ENCODE measurements around the gene TNFRSF8.

DNA sequence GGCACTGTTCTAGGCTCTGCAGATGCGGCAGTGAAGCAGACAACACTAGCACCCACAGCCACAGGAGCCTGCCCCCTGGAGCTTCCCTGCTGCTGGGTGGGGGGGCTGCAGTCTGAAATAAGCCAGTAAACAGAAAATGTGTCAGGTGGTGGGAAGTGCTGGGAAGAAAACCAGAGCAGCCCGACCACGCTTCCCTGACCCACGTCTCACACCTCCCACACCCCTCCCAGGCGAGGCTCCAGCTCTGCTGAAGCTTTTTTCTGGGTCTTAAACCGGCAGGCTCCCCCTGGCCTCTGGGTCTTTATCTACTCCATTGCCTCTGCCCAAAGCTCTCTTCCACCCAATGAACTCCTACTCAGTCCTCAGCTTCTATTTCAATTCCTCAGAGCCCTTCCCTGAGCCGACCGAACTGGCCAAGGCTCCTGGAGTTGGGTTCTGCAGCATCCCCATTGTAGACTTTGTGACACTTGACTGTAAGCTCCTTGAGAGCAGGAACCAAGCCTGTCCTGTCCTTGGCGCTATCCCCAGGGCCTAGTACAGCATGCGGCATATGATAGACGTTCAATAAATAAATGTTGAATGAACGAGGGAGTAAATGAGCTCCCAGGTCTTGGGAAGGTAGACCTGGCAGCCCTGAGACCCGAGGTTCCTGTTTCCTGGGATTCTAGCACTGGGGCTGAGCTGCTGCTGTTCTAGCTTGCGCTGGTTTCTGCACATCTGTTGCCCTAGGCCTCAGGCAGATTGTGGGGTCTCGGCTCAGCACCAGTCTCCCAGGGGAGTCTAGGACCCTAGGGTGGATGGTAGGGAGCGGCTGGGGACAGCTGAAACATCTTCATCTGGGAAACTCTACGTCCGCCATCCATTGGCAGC, 25.4 kb upstream of the TNFRSF8 start:
- TF ChIP-seq, protein P1, sequence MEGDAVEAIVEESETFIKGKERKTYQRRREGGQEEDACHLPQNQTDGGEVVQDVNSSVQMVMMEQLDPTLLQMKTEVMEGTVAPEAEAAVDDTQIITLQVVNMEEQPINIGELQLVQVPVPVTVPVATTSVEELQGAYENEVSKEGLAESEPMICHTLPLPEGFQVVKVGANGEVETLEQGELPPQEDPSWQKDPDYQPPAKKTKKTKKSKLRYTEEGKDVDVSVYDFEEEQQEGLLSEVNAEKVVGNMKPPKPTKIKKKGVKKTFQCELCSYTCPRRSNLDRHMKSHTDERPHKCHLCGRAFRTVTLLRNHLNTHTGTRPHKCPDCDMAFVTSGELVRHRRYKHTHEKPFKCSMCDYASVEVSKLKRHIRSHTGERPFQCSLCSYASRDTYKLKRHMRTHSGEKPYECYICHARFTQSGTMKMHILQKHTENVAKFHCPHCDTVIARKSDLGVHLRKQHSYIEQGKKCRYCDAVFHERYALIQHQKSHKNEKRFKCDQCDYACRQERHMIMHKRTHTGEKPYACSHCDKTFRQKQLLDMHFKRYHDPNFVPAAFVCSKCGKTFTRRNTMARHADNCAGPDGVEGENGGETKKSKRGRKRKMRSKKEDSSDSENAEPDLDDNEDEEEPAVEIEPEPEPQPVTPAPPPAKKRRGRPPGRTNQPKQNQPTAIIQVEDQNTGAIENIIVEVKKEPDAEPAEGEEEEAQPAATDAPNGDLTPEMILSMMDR (IDR thresholded peaks at IDR 0.05; ENCODE audit: insufficient read depth, low read length, poor library complexity, severe bottlenecking), result no peak
- TF ChIP-seq EZH2phosphoT487 (conservative IDR thresholded peaks at IDR 0.05; ENCODE audit: low read length), result no peak

Data from SU-DHL-6 (cell line).